ENCODE measurements around the gene POC5. TPM values are rescaled to one million over a fixed set of nuclear protein-coding genes. Genes with fewer than 3 reads are reported as not detected.

POC5 gene
- total RNA-seq, 1 experiment from 2014 or later: 14.8 TPM

GRCh38 chr5:75651575-75652238 lies 65.5 kb downstream of the POC5 start:
- no TSS peak for BruUV-seq (replicated peaks)
- H3K4me2 ChIP-seq (ENCODE audit: low read length): no peak overlapping the region
- no peaks in the 10 kb centered on the region for H3K27me3 ChIP-seq (ENCODE audit: insufficient read depth, low read length)
- no peak for DNase-seq (ENCODE audit: low read depth, low spot score)
- TF ChIP-seq EZH2phosphoT487 (IDR thresholded peaks at IDR 0.05; ENCODE audit: borderline replicate concordance): no peak
- no peak for TF ChIP-seq JUND (IDR thresholded peaks at IDR 0.05)
- no peak for TF ChIP-seq CTCF (IDR thresholded peaks at IDR 0.05 in 2 of 3, conservative IDR thresholded peaks at IDR 0.05 in 1 of 3; ENCODE audit: borderline replicate concordance in 1 of 3, insufficient read depth in 1 of 3, low read depth in 2 of 3, low read length in 2 of 3)
- TF ChIP-seq ZNF274 (IDR thresholded peaks at IDR 0.05; ENCODE audit: low read depth, low read length): no peak
- H2AFZ ChIP-seq (ENCODE audit: low read depth, low read length, poor library complexity, severe bottlenecking): no peak overlapping the region
- H3K9ac ChIP-seq (ENCODE audit: low read length): no peak overlapping the region
- H3K4me1 ChIP-seq (ENCODE audit: control insufficient read depth in 1 of 2, insufficient read depth in 2 of 2, low read length in 2 of 2): no peaks in the 10 kb centered on the region
- H3K9me3 ChIP-seq (ENCODE audit: control insufficient read depth in 1 of 2, insufficient read depth in 1 of 2, low read depth in 1 of 2, low read length in 2 of 2): no peaks in the 10 kb centered on the region
- RAD21 ChIA-PET (ENCODE audit: low non-redundant PET in 1 of 2, low total read pairs in 2 of 2, uncharacterized antibody in 2 of 2, unreplicated experiment in 2 of 2): no interaction called here
- no peak overlapping the region for H3K4me3 ChIP-seq (replicated peaks in 1 of 2; ENCODE audit: low read depth in 1 of 2, low read length in 2 of 2)
- no peaks in the 10 kb centered on the region for H3K79me2 ChIP-seq (ENCODE audit: insufficient read depth, low read length)
- H4K20me1 ChIP-seq (ENCODE audit: insufficient read depth): no peaks in the 10 kb centered on the region
- CTCF ChIA-PET: no interaction called here
- no peak for ATAC-seq
- no peaks in the 10 kb centered on the region for H3K36me3 ChIP-seq (ENCODE audit: control insufficient read depth in 1 of 2, insufficient read depth in 2 of 2, low read length in 2 of 2)
- POLR2A ChIA-PET: no interaction called here
- intact Hi-C loops (cut with micrococcal nuclease): no loop called here
- H3K27ac ChIP-seq (ENCODE audit: low read depth, low read length): no peak overlapping the region
- H3K9me2 ChIP-seq (ENCODE audit: insufficient read depth): no peaks in the 10 kb centered on the region

GRCh38 chr5:75648712-75649111 lies 68.5 kb downstream of the POC5 start:
- DNase-seq (ENCODE audit: low read depth, low spot score) (no peak), ATAC-seq (no peak)
- no TSS peak for BruUV-seq (replicated peaks)
- CTCF ChIA-PET: no interaction called here
- no peaks in the 10 kb centered on the region for H3K79me2 ChIP-seq (ENCODE audit: insufficient read depth, low read length)
- H3K4me2 ChIP-seq (ENCODE audit: low read length): no peak overlapping the region
- RAD21 ChIA-PET (ENCODE audit: low non-redundant PET in 1 of 2, low total read pairs in 2 of 2, uncharacterized antibody in 2 of 2, unreplicated experiment in 2 of 2): no interaction called here
- H2AFZ ChIP-seq (ENCODE audit: low read depth, low read length, poor library complexity, severe bottlenecking): no peak overlapping the region
- H3K4me3 ChIP-seq (replicated peaks in 1 of 2; ENCODE audit: low read depth in 1 of 2, low read length in 2 of 2): no peak overlapping the region
- POLR2A ChIA-PET: no interaction called here
- H3K27ac ChIP-seq (ENCODE audit: low read depth, low read length): no peak overlapping the region
- H3K36me3 ChIP-seq (ENCODE audit: control insufficient read depth in 1 of 2, insufficient read depth in 2 of 2, low read length in 2 of 2): no peaks in the 10 kb centered on the region
- no peaks in the 10 kb centered on the region for H3K9me3 ChIP-seq (ENCODE audit: control insufficient read depth in 1 of 2, insufficient read depth in 1 of 2, low read depth in 1 of 2, low read length in 2 of 2)
- no peak overlapping the region for H3K9ac ChIP-seq (ENCODE audit: low read length)
- no peaks in the 10 kb centered on the region for H3K4me1 ChIP-seq (ENCODE audit: control insufficient read depth in 1 of 2, insufficient read depth in 2 of 2, low read length in 2 of 2)
- intact Hi-C loops (cut with micrococcal nuclease): no loop called here
- H3K9me2 ChIP-seq (ENCODE audit: insufficient read depth): no peaks in the 10 kb centered on the region
- H3K27me3 ChIP-seq (ENCODE audit: insufficient read depth, low read length): no peaks in the 10 kb centered on the region
- no peaks in the 10 kb centered on the region for H4K20me1 ChIP-seq (ENCODE audit: insufficient read depth)
- TF ChIP-seq MAX (IDR thresholded peaks at IDR 0.05) (no peak), CBX3 (IDR thresholded peaks at IDR 0.05; ENCODE audit: low read depth) (no peak), SP1 (IDR thresholded peaks at IDR 0.05; ENCODE audit: low read depth) (no peak), EGR1 (IDR thresholded peaks at IDR 0.05; ENCODE audit: low read depth) (no peak), SIN3A (IDR thresholded peaks at IDR 0.05; ENCODE audit: low read depth) (no peak), JUND (IDR thresholded peaks at IDR 0.05) (no peak), EZH2 (IDR thresholded peaks at IDR 0.05) (no peak), ATF3 (IDR thresholded peaks at IDR 0.05) (no peak), RAD21 (IDR thresholded peaks at IDR 0.05; ENCODE audit: low read depth) (no peak), SRF (IDR thresholded peaks at IDR 0.05; ENCODE audit: low read depth) (no peak), CTCF (IDR thresholded peaks at IDR 0.05 in 2 of 3, conservative IDR thresholded peaks at IDR 0.05 in 1 of 3; ENCODE audit: borderline replicate concordance in 1 of 3, insufficient read depth in 1 of 3, low read depth in 2 of 3, low read length in 2 of 3) (no peak), POLR2A (IDR thresholded peaks at IDR 0.05; ENCODE audit: borderline replicate concordance, extremely low read depth, insufficient read depth, insufficient read length) (no peak)
